Fibroblast of pulmonary artery (primary cell): Measurements from ENCODE around the gene PALLD.
A peak's percentile ranks its signal among the peaks of the same experiment; 100 is the strongest.

Experiments used
- DNase-seq: peaks from one replicate; pipeline ENCODE4 v3.0.0-alpha.2; 2010; ENCODE audit warnings: low read depth
- H3K4me3 ChIP-seq: replicated peaks from 2 replicates; pipeline ENCODE4 v1.5.1; 2011; ENCODE audit warnings: low read depth, mild to moderate bottlenecking, control low read depth, low read length, moderate library complexity
- TF ChIP-seq, protein P1 (sequence below): IDR thresholded peaks from 2 replicates; pipeline ENCODE4 v1.5.1; 2011; ENCODE audit warnings: mild to moderate bottlenecking, control low read depth, low read length, inconsistent platforms; ENCODE audit errors: missing control alignments

PALLD gene

GRCh38 chr4:168485156-168485910, 11.5 kb upstream of the PALLD start:
- DNase-seq: no peak
- TF ChIP-seq, protein P1, sequence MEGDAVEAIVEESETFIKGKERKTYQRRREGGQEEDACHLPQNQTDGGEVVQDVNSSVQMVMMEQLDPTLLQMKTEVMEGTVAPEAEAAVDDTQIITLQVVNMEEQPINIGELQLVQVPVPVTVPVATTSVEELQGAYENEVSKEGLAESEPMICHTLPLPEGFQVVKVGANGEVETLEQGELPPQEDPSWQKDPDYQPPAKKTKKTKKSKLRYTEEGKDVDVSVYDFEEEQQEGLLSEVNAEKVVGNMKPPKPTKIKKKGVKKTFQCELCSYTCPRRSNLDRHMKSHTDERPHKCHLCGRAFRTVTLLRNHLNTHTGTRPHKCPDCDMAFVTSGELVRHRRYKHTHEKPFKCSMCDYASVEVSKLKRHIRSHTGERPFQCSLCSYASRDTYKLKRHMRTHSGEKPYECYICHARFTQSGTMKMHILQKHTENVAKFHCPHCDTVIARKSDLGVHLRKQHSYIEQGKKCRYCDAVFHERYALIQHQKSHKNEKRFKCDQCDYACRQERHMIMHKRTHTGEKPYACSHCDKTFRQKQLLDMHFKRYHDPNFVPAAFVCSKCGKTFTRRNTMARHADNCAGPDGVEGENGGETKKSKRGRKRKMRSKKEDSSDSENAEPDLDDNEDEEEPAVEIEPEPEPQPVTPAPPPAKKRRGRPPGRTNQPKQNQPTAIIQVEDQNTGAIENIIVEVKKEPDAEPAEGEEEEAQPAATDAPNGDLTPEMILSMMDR: no peak
- no peak overlapping the region for H3K4me3 ChIP-seq

DNA sequence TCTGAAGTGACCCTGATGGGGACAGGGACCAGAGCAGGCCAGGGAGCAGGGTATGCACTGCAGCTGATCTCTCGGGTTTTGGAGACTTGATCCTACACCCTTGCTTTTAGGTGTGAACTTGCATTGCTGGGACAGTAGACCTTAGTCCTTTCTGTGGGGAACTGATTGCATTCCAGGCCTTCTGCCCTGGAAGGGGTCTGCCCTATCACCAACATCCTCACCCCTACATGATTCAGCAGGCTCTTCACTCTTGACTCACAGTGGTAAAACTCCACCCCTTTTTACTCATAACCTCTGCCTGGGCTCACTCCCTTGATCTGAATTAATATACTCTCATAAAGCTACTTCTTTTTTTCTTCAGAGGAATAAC, 10.0 kb upstream of the PALLD start:
- DNase-seq: peak; percentile 32
- TF ChIP-seq, protein P1: no peak
- no peak overlapping the region for H3K4me3 ChIP-seq

DNA sequence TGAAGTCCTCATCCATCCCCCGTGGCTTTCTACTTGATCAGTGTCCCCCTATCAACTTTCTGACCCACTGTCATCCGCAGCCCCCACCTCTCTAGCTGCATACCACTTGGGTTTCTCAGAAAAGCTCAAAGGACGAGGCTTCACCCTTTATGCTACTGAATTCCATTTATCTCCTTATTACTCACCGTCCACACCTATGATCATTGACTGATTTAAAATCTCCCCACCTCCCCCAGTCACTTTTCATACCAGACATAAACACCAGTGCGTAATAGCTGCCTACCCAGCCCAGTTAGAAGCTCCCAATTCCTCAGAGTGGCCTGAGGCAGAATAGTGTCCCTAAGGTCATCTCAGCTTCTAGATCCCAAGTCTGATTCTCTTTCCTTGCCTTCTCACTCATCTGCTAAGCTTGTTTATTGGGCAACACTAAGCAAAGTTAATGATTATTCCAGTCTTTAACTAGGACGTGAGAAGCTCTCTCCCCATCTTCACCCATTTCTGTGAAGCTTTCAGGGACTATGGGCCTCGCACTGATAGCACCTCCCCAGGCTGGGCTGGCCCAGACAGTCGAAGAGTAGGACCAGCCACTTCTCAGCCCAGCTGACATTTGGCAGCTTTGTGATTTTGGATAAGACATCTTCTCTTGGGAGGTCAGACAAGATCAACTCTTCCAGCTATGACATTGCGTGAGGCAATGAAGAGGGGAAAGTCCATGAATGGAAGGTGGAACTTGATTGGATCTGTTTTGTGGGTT, 9.4 kb upstream of the PALLD start:
- no peak overlapping the region for H3K4me3 ChIP-seq
- TF ChIP-seq, protein P1: no peak
- DNase-seq: no peak

DNA sequence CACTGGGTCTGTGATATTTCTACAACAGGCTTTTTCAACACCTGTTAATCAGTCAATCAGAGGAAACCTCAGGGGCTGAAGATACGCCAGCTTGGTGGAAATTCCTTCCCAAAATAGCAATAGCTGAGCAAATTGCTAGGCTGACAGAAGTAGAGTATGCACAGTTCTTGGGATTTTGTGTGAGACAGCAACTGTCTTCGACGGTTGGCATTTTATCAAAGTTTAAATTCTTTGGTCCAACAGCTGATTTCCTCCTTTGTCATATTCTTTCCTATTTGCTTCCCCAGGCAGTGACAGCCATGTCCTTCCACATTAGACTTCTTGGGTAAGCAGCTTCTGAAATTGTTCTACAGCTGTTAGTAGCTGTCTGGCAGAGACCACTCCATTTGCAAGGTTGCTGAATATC, 8.0 kb upstream of the PALLD start:
- H3K4me3 ChIP-seq: no peak overlapping the region
- TF ChIP-seq, protein P1: no peak
- no peak for DNase-seq

GRCh38 chr4:168489616-168490015, 7.2 kb upstream of the PALLD start:
- TF ChIP-seq, protein P1: no peak
- no peak overlapping the region for H3K4me3 ChIP-seq
- DNase-seq: no peak

- no peak for DNase-seq
- no peak overlapping the region for H3K4me3 ChIP-seq
- TF ChIP-seq, protein P1: no peak
Measured at GRCh38 chr4:168490711-168491110, 6.1 kb upstream of the PALLD start.
